Suprapubic skin (tissue), 3 donors: Measurements from ENCODE around the gene SYT1.

Experiments used
- CTCF ChIP-seq, 2 donors: fragments of 200-600 bp in 1 of 2; fragments of 450-650 bp in 1 of 2; sonication (generic) in 1 of 2; IDR thresholded peaks; one replicate each; pipeline ENCODE4 v1.5.1; 2016 to 2019; ENCODE audit warnings: antibody characterized with exemption in 2 of 2, mild to moderate bottlenecking in 1 of 2, moderate library complexity in 1 of 2
- POLR2AphosphoS5 ChIP-seq, 3 donors: sonication (generic); formaldehyde crosslinking; IDR thresholded peaks; one replicate each; pipeline ENCODE4 v1.6.1; 2017; ENCODE audit warnings: antibody characterized with exemption in 3 of 3

GRCh38 chr12:79434561-79434960 is 570.0 kb downstream of the SYT1 start:
- no peak for TF ChIP-seq POLR2AphosphoS5 (IDR thresholded peaks at IDR 0.05)
- TF ChIP-seq CTCF (IDR thresholded peaks at IDR 0.05), result no peak
